ENCODE results near the gene CNGA4. TPM values are rescaled to one million over a fixed set of nuclear protein-coding genes. Genes with fewer than 3 reads are reported as not detected.

The CNGA4 gene
- total and polyA plus RNA-seq, 2 experiments from 2014 or later, result 0.17 to 0.25 TPM

GRCh38 chr11:6224421-6224820 lies 14.5 kb upstream of the CNGA4 start:
- WGBS (ENCODE audit: low lambda C conversion rate, missing lambda C conversion rate), result 100% methylated on average over 3 of the region's 3 CpGs
- H3K4me1 ChIP-seq (ENCODE audit: insufficient read depth), result peaks cover 11% of the 10 kb centered on the region

DNA sequence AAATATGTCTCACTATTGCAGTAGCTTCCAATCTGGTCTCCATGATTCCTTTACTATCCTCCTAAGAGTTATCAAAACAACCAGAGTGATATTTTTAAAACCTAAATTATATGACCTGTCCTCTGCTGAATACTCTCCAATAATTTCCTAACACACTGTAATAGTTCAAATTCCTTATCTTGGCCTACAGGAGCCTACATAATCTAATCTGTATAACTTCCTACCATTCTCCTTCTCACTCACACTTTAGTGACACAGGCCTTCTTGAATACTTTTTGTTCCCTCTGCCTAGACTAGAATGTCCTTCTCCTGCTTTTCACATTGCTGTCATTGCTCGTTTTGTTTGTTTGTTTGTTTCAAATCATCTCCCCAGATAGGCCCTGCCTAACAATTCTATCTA lies 13.9 kb upstream of the CNGA4 start:
- H3K4me2 ChIP-seq, result no peak overlapping the region
- no peak overlapping the region for H2AFZ ChIP-seq
- TF ChIP-seq, protein P1, sequence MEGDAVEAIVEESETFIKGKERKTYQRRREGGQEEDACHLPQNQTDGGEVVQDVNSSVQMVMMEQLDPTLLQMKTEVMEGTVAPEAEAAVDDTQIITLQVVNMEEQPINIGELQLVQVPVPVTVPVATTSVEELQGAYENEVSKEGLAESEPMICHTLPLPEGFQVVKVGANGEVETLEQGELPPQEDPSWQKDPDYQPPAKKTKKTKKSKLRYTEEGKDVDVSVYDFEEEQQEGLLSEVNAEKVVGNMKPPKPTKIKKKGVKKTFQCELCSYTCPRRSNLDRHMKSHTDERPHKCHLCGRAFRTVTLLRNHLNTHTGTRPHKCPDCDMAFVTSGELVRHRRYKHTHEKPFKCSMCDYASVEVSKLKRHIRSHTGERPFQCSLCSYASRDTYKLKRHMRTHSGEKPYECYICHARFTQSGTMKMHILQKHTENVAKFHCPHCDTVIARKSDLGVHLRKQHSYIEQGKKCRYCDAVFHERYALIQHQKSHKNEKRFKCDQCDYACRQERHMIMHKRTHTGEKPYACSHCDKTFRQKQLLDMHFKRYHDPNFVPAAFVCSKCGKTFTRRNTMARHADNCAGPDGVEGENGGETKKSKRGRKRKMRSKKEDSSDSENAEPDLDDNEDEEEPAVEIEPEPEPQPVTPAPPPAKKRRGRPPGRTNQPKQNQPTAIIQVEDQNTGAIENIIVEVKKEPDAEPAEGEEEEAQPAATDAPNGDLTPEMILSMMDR (IDR thresholded peaks at IDR 0.05; ENCODE audit: poor library complexity), result no peak
- no peak for TF ChIP-seq EZH2phosphoT487 (IDR thresholded peaks at IDR 0.05; ENCODE audit: low read depth, severe bottlenecking, unreplicated experiment)
- no peak for TF ChIP-seq EZH2 (IDR thresholded peaks at IDR 0.05; ENCODE audit: borderline replicate concordance)
- H3K27ac ChIP-seq, result no peak overlapping the region
- no peak for DNase-seq (ENCODE audit: low spot score)
- H3K27me3 ChIP-seq, result no peaks in the 10 kb centered on the region
- H3K4me3 ChIP-seq, result no peak overlapping the region
- peaks cover 13% of the 10 kb centered on the region for H4K20me1 ChIP-seq (ENCODE audit: insufficient read depth, poor library complexity, severe bottlenecking)
- H3K9me3 ChIP-seq (ENCODE audit: low read depth), result no peaks in the 10 kb centered on the region
- peaks cover 63% of the 10 kb centered on the region for H3K79me2 ChIP-seq
- H3K9me2 ChIP-seq (replicated peaks; ENCODE audit: insufficient read depth), result no peaks in the 10 kb centered on the region
- peaks cover 11% of the 10 kb centered on the region for H3K4me1 ChIP-seq (ENCODE audit: insufficient read depth)
- H3K36me3 ChIP-seq (replicated peaks; ENCODE audit: insufficient read depth, low read depth), result peaks cover 2% of the 10 kb centered on the region
- WGBS (ENCODE audit: low lambda C conversion rate, missing lambda C conversion rate), result 70% methylated on average over 1 of the region's 1 CpG

More at GRCh38 chr11:6224421-6224820, 14.5 kb upstream of the CNGA4 start:
- Histone ChIP-seq H3K36me3 (replicated peaks; ENCODE audit: insufficient read depth, low read depth) (peaks cover 2% of the 10 kb centered on the region), H3K79me2 (peaks cover 64% of the 10 kb centered on the region), H3K4me3 (no peak overlapping the region), H3K9me2 (replicated peaks; ENCODE audit: insufficient read depth) (no peaks in the 10 kb centered on the region), H3K27ac (no peak overlapping the region), H3K9me3 (ENCODE audit: low read depth) (no peaks in the 10 kb centered on the region), H3K27me3 (no peaks in the 10 kb centered on the region), H3K4me2 (no peak overlapping the region), H4K20me1 (ENCODE audit: insufficient read depth, poor library complexity, severe bottlenecking) (peaks cover 13% of the 10 kb centered on the region), H2AFZ (no peak overlapping the region)
- TF ChIP-seq EZH2 (IDR thresholded peaks at IDR 0.05; ENCODE audit: borderline replicate concordance), result no peak
- no peak for DNase-seq (ENCODE audit: low spot score)

DNA sequence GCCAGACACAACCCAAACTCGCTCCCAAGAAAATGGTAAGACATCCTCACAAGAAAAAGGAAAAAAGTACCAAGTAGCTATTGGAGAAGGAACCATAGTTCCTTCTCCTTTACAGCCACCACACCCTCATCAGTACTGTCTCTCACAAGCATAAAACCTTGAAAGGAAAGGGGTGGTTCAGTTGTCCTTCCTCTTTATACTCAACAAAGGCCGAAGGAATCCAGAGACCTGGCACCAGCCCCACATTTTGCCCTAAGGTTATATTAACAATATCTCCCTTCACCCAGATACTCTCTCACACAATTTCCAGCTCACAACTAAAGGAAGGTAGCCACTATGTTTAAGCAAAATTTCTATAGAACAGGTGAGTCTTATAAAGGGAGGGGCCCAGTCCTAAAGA lies 13.0 kb upstream of the CNGA4 start:
- no peak for TF ChIP-seq EZH2 (IDR thresholded peaks at IDR 0.05; ENCODE audit: borderline replicate concordance)
- TF ChIP-seq, protein P1 (IDR thresholded peaks at IDR 0.05; ENCODE audit: poor library complexity), result no peak
- no peak for TF ChIP-seq EZH2phosphoT487 (IDR thresholded peaks at IDR 0.05; ENCODE audit: low read depth, severe bottlenecking, unreplicated experiment)
- Histone ChIP-seq H3K27ac (no peak overlapping the region), H3K4me2 (peak overlapping the region; percentile 36), H2AFZ (no peak overlapping the region), H4K20me1 (ENCODE audit: insufficient read depth, poor library complexity, severe bottlenecking) (peaks cover 13% of the 10 kb centered on the region), H3K36me3 (replicated peaks; ENCODE audit: insufficient read depth, low read depth) (peaks cover 2% of the 10 kb centered on the region), H3K4me3 (no peak overlapping the region), H3K9me2 (replicated peaks; ENCODE audit: insufficient read depth) (no peaks in the 10 kb centered on the region), H3K9me3 (ENCODE audit: low read depth) (no peaks in the 10 kb centered on the region), H3K4me1 (ENCODE audit: insufficient read depth) (peaks cover 11% of the 10 kb centered on the region), H3K79me2 (peaks cover 63% of the 10 kb centered on the region), H3K27me3 (no peaks in the 10 kb centered on the region)
- WGBS (ENCODE audit: low lambda C conversion rate, missing lambda C conversion rate), result 91% methylated on average over 2 of the region's 2 CpGs
- DNase-seq (ENCODE audit: low spot score), result no peak

DNA sequence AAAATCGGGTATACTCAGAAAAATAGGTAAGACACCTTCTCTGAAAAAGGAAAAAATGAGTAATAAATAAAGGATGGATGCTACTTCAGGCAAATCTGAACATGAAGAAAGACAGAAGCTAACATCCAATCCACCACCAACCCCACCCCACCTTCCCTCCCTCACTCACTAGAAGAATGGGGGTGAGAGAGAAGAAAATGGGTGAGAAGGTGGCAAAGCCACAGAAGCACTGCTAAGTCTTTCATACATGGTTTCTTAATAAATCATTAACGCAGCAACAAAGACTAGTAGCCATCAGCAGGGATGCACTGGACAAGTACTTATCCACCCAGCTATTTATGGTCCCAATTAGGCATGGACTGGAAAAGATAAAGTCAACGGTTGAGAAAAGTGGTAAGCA lies 10.4 kb upstream of the CNGA4 start:
- no peak overlapping the region for H3K4me3 ChIP-seq
- peak overlapping the region; percentile 72 for H3K4me2 ChIP-seq
- peaks cover 9% of the 10 kb centered on the region for H4K20me1 ChIP-seq (ENCODE audit: insufficient read depth, poor library complexity, severe bottlenecking)
- H3K27ac ChIP-seq, result peak overlapping the region; percentile 88
- H3K27me3 ChIP-seq, result no peaks in the 10 kb centered on the region
- no peaks in the 10 kb centered on the region for H3K36me3 ChIP-seq (replicated peaks; ENCODE audit: insufficient read depth, low read depth)
- H3K79me2 ChIP-seq, result peaks cover 90% of the 10 kb centered on the region
- TF ChIP-seq, protein P1 (IDR thresholded peaks at IDR 0.05; ENCODE audit: poor library complexity), result no peak
- no peak for TF ChIP-seq EZH2 (IDR thresholded peaks at IDR 0.05; ENCODE audit: borderline replicate concordance)
- no peak for TF ChIP-seq EZH2phosphoT487 (IDR thresholded peaks at IDR 0.05; ENCODE audit: low read depth, severe bottlenecking, unreplicated experiment)
- DNase-seq (ENCODE audit: low spot score), result no peak
- WGBS (ENCODE audit: low lambda C conversion rate, missing lambda C conversion rate), result 41% methylated on average over 3 of the region's 3 CpGs
- H3K9me3 ChIP-seq (ENCODE audit: low read depth), result no peaks in the 10 kb centered on the region
- peaks cover 18% of the 10 kb centered on the region for H3K4me1 ChIP-seq (ENCODE audit: insufficient read depth)
- no peak overlapping the region for H2AFZ ChIP-seq
- H3K9me2 ChIP-seq (replicated peaks; ENCODE audit: insufficient read depth), result no peaks in the 10 kb centered on the region
